SH-SY5Y (cell line): ENCODE measurements around the gene MAGI2.

ENCODE experiments used
- GATA2 ChIP-seq: IDR thresholded peaks from 2 replicates; pipeline ENCODE4 v1.6.1; 2011; ENCODE audit warnings: mild to moderate bottlenecking, low read depth, low read length
- GATA3 ChIP-seq: IDR thresholded peaks from 2 replicates; pipeline ENCODE4 v1.6.1; 2011; ENCODE audit warnings: low read depth, mild to moderate bottlenecking, low read length, moderate library complexity

- TF ChIP-seq GATA2 (no peak), GATA3 (no peak)
Measured at GRCh38 chr7:78673272-78673671, 780.2 kb downstream of the MAGI2 start.
